LoVo (cell line): ENCODE results near the gene DEDD.

Experiments
- DNase-seq: peaks from one replicate; pipeline ENCODE4 v3.0.0-alpha.2; 2016; ENCODE audit warnings: low spot score

The DEDD gene

DNA sequence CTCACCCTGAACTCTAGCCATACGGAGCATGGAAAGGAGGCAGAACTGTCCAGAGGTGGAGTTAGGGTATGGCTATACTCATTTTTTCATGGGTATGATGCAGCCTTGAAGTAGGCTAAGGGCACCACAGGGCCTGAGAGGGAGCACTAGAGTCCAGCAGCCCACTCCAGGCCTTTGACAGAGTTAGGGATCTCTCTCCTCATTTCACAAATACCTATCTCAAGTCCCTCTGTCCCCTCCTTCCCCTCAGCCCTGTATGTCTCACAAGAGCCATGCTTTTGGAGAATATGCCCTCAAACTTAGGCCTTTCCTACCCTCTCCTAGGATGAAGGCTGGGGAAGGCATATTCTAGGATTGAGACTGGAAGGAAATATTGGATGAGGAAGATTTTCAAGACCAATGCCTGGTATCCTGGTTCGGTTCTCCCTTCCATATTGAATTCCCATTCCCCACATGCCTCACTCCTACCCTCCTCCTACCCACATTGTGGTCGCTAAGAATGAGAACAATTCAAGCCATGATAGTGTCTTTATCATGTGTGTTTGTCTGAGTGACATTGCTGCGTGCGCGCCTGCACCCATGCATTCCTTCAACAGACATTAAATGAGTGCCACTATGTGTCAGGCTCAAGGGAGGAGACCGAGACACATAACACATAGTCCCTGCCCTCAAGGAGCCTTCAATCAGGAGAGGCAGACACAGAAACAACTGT is 40.5 kb downstream of the DEDD start:
- DNase-seq: no peak

- DNase-seq: no peak
Observed at GRCh38 chr1:161091093-161091492, 41.4 kb downstream of the DEDD start.

DNA sequence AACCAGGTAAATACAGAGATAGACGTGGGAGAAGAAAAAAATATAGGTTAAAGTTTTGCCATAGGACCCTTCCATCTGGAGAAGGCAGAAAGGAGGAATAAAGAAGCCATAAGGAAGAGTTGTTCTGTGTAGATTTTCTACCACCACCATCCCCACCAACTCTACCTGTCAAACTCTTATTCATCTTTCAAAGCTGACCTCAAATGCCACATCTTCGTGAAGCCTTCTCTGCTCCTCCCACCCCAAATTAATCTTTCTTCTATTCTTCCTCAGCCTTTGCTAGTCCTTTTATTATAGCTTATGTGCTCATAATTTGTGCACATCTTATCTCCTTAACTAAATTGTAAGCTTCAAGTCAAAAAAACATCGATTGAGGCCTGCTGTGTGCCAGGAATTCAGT is 41.9 kb downstream of the DEDD start:
- no peak for DNase-seq

DNA sequence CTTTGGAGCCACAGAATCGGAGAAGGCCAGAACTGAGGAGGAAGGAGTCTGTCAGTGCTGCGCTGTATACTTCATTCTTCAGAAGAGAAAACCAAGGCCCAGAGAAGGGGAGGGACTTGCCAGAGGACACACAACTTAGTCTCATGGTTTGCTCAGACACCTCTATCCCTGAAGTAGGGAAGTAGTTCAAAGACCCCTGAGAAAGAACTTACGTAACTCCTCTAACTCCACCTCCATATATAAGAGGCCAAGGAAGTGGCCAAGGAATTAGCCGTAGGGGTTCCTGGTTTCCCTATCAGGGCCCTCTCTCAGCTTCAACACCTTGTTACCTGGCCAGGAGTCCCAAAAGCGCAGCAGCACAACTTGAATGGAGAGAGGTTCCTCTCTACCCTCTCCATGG is 42.5 kb downstream of the DEDD start:
- no peak for DNase-seq

- DNase-seq: no peak
Observed at GRCh38 chr1:161089251-161089924, 43.1 kb downstream of the DEDD start, which contains the start of gene NECTIN4. Gene NECTIN4, minus strand, starts transcription at chr1:161089558. Its CDS starts 262 bp downstream, at chr1:161089296.

DNA sequence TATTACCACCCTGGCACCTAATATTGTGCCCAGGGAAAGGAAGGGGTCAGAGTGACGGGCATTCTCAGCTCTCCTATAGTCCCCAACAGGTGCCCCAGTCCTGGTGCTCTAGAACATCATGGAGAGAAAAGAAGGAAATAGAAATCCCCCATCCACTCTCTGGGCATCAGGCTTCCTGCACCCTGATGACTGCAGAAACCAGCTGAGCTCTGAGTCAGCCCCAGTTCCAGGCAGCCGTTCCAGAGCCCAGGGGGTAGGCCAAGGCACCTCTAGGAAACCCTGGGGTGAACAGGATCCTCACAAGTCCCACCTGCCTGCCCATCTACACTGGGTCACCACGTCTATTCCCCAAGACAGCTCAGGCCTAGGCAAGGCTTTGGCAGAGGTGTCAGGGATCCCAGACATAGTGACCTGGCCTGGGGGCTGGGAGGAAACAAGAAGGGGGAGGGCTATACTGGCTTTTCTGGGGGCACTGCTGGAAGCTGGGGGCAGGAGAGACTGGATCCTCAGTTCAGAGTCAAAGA is 43.8 kb downstream of the DEDD start:
- DNase-seq: no peak

DNA sequence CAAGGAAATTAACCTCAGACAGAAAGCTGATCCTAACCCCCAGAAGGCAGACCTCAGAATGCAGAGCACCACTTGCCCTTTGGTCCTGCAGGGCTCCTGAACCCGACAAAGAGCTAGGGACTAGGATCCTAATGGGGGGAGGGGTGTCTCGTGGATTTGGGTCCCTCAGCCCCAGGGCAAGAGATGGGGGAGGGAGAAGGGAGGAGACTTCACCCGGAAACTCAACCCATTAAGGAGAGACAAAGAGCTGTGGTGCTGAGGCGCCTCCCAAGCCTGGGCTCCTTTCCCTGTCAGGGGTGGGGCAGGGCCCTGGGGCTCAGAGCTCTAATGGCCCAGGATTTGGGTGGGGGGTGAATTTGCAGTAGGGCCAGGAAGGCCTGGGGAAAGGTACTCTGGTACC is 46.0 kb downstream of the DEDD start:
- no peak for DNase-seq

DNA sequence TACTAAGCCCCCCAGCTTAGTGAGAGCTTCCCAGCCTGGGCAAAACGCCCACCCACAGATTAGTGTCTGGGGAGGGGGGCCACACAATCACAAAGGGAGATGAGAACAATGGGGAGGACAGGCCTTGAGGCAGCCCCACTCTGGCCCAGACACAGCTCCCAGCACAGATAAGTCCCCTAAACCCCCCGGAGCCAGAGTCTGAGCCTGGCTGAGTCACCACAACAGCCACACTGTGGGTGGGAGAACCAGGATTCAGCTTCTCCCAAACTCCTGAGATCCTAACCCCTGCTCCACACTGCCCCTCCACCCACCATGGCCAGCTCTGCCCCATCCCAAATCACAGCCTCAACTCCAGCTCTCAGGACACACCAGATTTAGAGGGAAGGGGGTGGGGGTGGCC is 47.3 kb downstream of the DEDD start:
- DNase-seq: no peak

DNA sequence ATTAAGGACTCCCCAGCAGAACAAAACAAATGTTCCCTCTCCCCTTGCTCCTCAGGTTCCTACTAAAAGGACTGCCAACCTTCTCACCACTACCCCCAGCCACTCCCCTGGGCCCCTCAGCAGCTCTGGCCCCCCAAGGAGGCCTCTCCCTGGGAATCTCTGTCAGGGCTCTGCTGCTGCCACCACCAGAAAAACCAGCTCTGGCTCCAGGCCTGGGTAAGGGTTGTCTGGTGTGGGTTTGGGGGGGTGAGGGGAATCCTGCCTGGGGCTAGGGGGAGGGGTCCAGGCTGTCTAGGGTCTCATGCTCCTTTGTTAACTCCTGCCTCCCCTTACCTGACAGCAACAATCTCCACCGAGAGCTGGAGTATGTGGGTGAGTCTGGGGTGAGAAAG is 47.9 kb downstream of the DEDD start:
- no peak for DNase-seq

DNA sequence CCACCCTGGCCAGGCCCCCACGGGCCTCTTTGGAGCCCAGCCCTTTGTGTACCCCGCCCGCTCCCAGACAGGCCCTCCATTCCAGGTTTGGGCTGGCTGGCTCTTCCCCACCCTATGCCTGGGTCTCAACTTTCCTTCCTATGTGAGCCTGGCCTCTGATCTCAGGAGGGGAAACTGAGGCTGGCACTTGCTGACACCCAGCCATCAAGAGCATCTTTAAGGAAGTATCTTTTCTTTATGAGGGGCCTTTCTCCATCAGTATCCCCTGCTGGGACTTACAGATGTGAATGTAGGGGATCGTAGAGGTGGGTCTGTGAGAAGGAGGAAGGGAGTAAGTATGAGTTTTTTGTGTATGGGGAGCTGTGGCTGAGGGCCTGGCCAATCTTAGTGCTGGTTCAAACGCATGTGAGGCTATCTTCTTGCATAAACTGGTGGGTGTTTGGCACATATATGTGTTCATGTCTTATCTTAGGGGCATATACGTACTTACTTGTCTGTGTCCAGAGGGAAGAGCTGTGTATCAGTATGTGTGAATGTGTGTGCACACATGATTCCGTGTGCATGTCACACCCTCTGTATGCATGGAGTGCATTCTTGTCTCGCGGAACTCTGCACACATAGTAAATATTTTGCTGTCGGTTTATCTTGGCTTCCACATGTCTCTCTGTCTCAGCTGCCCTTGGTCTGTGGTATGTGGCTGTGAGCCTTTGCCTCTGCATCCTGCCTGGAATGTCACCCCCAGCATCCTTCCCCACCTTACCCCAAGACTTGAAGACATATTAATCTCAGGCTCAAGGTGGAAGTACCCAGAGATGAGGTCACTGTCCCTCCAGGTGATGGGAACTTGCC is 48.5 kb downstream of the DEDD start:
- no peak for DNase-seq

DNA sequence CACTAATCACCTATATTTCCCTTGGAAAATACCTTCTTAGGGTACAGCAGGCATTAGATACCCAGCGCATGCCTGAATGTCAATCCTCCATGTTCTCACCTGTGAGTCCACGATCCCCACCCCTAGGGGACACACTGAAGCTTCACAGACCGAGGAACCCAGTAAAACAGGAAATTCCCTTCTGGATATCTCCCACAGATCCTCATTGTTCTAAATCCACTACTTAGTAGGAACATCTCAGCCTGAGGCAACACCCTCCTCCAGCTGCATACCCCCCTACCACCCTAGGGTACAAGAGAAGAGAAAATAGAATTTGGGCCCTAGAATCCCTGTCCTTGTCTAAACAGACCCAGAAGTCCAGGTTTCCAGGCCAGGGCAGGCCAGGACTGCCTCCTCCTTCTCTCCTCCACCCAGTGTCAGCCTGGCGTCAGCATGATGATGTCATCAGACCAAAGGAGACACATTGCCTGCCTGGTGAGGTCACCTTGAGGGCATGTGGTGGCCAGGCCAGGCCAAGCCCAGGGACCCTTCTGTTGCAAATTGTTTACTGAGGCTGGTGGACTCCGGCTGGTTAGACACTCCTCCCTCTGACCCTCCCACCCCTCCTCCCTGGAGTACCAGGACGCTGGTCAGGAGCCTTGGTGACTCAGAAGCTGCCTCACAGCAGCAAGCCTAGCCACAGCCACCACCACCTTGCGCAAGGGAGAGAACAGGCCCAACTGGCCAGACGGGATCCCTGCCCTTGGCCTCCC is 49.3 kb downstream of the DEDD start:
- DNase-seq: peak; percentile 87

GRCh38 chr1:161082483-161082882 is 50.0 kb downstream of the DEDD start:
- no peak for DNase-seq

DNA sequence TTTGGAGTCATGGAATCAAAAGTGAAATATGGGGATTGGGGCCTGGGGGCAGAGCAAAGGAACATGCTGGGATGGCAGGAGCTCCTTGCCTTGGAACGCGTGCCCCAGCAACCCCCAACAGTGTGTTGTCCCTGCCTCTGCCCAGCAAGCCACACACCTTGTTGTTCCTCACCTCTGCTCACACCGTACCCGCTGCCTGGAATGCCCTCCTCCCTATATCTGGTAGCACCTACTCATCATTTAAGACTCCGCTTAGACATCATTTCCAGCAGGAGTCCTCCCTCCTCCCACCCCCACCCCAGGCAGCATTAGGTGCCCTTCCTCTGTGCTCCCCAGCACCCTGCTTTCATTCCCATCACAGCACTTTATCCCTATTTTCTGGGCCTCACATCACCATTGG is 50.9 kb downstream of the DEDD start:
- DNase-seq: no peak

DNA sequence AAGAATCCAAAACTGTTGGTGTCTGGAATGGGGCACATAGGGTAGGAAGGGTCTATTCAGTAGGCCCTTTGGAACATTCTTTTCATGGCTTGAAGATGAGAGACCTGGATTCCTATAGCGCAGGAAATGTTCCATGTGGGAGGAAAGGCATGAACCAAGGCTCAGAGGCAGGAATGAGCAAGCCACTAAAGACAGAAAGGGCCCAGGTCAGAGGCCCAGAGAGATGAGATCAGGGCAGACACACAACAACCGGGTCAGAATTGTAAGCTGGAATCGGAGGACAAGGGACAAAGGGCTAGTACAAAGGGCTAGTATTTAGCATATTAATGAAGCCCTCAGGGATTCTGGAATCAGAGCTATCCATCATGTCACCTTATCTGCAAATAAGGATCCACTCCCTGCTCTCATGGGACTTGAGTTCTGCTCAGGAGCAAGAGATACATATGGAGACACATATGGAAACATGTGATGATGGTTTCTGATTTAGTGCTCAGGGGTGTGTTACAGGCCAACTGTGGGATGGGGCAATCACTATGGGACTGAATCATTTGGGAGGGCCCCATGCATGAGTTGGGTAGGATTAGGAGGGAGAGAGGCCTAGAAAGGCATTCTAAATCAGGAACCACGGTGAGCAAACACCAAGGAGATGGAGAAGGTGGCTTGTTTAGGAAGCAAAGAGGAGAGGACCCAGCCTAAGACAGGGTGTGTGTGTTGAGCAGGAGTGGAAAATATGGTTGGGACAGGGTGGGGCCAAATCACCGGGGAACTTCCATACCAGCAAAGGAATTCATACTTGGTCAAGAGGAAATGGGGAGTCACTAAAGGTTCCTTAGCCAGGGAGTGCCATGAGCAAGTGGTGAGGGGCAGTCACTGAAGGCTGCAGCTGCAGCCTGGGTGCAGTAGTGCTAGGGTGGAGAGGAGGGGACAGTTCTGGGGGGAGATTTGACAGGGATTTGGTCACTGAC is 51.7 kb downstream of the DEDD start:
- no peak for DNase-seq

DNA sequence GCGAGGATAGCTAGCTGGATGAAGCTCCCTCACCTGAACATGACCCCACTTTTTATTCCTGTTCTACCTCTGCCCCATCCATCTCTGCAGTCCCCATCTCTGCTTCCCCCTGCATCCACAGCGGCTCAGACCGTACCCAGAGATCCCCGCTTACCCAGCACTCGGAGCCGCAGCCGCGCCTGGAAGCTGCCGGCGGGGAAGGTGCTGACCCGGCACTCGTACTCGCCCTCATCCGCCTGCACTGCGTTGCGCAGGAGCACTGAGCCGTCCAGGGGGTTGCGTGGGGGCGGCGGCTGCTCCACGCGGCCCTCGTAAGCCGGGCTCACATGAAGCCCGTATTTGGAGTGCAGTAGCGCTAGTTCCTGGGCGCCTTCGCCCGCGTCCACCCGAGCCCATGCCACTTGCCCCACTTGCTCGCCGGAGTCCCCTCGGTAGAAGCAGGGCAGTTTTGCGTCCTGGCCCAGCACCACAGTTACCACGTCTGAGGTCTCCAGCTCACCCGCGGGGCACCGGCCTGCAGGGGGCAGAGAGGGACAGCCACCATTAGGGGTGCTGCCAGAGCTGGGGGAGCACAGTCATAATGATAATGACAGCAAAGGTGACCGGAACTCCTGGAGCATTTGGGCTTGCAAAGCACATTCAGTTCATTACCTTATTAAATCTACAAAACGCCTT is 52.9 kb downstream of the DEDD start:
- no peak for DNase-seq

- DNase-seq: no peak
Observed at GRCh38 chr1:161077426-161077825, 55.0 kb downstream of the DEDD start.

DNA sequence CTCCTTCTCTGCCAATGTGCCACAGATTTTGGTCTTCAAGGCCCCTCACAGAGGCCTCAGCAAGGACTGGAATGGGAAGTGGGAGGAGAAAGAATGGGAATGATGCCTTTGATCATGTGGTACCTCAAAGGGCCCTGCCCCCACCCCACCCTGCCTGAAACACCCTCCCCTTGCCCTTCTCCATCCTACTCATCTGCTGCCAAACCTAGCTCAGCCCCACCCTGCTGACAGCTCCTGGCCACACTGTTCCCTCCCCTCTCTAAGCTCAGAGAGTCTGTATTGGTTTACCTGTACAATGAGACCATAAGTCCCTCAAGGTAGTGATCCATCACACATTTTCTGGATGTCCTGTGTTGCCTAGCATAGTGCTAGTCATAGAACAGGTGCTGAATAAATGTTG is 56.1 kb downstream of the DEDD start:
- DNase-seq: no peak

DNA sequence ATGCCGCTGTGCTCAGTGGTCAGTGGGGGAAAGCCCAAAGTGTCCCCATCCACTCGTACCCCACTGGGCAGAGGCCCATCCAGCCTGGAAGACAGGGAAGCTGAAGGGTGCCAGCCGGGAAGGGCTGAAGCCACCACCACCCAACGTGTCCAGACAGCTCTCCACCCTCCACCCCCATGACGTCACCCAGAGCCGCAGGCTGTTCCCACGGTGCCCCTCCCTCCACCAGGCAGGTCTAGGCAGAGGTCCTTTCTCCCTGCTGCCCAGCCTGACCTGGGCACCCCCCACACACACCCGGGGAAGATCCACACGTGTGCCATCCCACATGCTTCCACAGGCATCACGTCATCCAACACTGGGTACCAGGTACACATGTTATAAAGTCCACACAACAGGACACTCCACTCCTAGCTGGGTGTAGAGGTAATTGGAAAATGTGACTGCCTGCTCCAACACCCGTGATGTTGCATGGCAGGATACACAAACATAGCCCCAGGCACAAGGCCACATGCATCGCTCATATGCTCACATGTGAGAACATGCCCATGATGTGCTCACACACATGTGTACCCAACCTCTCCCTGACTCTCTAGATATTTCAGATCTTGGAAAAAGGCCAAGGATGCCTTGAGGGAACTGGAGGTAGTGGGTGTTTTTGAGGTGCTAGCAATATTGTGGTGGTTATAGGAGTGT is 57.6 kb downstream of the DEDD start:
- peak; percentile 48 for DNase-seq

DNA sequence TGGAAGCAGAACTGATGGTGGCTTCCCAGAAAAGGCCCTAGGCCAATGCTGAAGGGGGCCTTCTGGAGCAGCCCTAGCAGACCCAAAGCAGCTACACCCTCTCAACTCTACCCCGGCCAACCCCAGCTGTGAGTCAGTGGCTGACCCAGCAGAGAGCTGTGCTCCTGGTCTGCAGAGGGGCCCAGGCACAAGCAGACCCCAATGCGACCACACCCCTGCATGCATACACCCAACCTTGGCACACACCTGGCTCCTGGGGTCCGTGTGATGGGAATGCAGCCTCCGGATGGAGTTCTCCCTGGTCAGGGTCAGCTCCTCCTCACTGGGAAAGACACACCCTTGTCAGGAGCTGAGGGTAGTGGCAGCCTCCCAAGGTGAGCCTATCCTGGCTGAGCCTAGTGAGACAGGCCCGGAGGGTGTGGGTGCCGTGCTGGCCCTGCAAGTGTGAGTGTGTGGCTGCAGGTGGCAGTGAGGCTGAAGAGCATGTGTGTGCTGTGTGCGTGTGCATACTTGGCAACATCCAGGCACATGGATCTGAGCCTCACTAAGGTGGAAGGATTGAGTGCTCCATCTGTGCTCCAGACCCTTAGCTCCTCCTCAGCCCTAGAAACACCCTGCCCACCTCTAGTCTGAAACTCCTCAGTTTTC is 58.9 kb downstream of the DEDD start:
- DNase-seq: peak; percentile 26
